Neutrophil (primary cell): Measurements from ENCODE around the gene RAMP2.

ENCODE experiments used
- H3K27ac ChIP-seq: fragments of 200-600 bp; sonication (generic); 2 replicates; pipeline ENCODE4 v1.5.1; 2016; ENCODE audit warnings: mild to moderate bottlenecking, moderate library complexity
- H3K27me3 ChIP-seq: fragments of 200-600 bp; sonication (generic); 2 replicates; pipeline ENCODE4 v1.6.0; 2016; ENCODE audit warnings: mild to moderate bottlenecking
- H3K36me3 ChIP-seq: fragments of 200-600 bp; sonication (generic); 2 replicates; pipeline ENCODE4 v1.5.1; 2017
- H3K4me1 ChIP-seq, 2 experiments: fragments of 200-600 bp in 1 of 2; sonication (generic) in 1 of 2; 1 replicate in 1 of 2; 2 replicates in 1 of 2; pipeline versions ENCODE4 v1.5.1 to v1.6.1; 2013 to 2016; ENCODE audit warnings: low read depth in 1 of 2, low read length in 1 of 2, mild to moderate bottlenecking in 1 of 2, moderate library complexity in 1 of 2; ENCODE audit not compliant: control insufficient read depth in 1 of 2, insufficient read depth in 1 of 2
- H3K4me3 ChIP-seq, 2 experiments: fragments of 200-600 bp in 1 of 2; sonication (generic) in 1 of 2; 1 replicate in 1 of 2; 2 replicates in 1 of 2; pipeline ENCODE4 v1.5.1; 2013 to 2016; ENCODE audit warnings: low read depth in 1 of 2, low read length in 1 of 2, mild to moderate bottlenecking in 1 of 2, moderate library complexity in 1 of 2
- H3K9me3 ChIP-seq: fragments of 200-600 bp; sonication (generic); 2 replicates; pipeline ENCODE4 v1.5.1; 2016
- CTCF ChIP-seq: fragments of 200-600 bp; sonication (generic); IDR thresholded peaks from 2 replicates; pipeline ENCODE4 v1.5.1; 2016; ENCODE audit warnings: antibody characterized with exemption

Gene RAMP2

GRCh38 chr17:42791948-42792347 lies 30.9 kb downstream of the RAMP2 start:
- Histone ChIP-seq H3K27me3 (peaks cover 58% of the 10 kb centered on the region), H3K9me3 (no peaks in the 10 kb centered on the region), H3K36me3 (no peaks in the 10 kb centered on the region), H3K4me1 (no peaks in the 10 kb centered on the region), H3K27ac (no peak overlapping the region), H3K4me3 (no peak overlapping the region)
- TF ChIP-seq CTCF = no peak

- TF ChIP-seq CTCF = no peak
- H3K4me1 ChIP-seq = peaks cover 0 to under 1% of the 10 kb centered on the region in 2 experiments
- peaks cover 52% of the 10 kb centered on the region for H3K27me3 ChIP-seq
- H3K36me3 ChIP-seq = no peaks in the 10 kb centered on the region
- no peak overlapping the region for H3K27ac ChIP-seq
- no peak overlapping the region for H3K4me3 ChIP-seq
- no peaks in the 10 kb centered on the region for H3K9me3 ChIP-seq
Measured at GRCh38 chr17:42792545-42792944, 31.5 kb downstream of the RAMP2 start.

- Histone ChIP-seq H3K36me3 (no peaks in the 10 kb centered on the region), H3K4me1 (peaks cover 13% of the 10 kb centered on the region in 2 experiments), H3K27me3 (peaks cover 28% of the 10 kb centered on the region), H3K27ac (no peak overlapping the region), H3K4me3 (no peak overlapping the region), H3K9me3 (no peaks in the 10 kb centered on the region)
- TF ChIP-seq CTCF = no peak
Measured at GRCh38 chr17:42795061-42795460, 34.0 kb downstream of the RAMP2 start.

GRCh38 chr17:42795465-42795864 lies 34.4 kb downstream of the RAMP2 start:
- Histone ChIP-seq H3K27ac (no peak overlapping the region), H3K36me3 (no peaks in the 10 kb centered on the region), H3K4me3 (no peak overlapping the region), H3K4me1 (peaks cover 13% of the 10 kb centered on the region in 2 experiments), H3K27me3 (peaks cover 28% of the 10 kb centered on the region), H3K9me3 (no peaks in the 10 kb centered on the region)
- no peak for TF ChIP-seq CTCF

GRCh38 chr17:42796066-42796758 lies 35.2 kb downstream of the RAMP2 start:
- H3K27me3 ChIP-seq = peaks cover 21% of the 10 kb centered on the region
- H3K9me3 ChIP-seq = no peaks in the 10 kb centered on the region
- no peak overlapping the region for H3K27ac ChIP-seq
- no peaks in the 10 kb centered on the region for H3K36me3 ChIP-seq
- TF ChIP-seq CTCF = no peak
- H3K4me3 ChIP-seq = no peak overlapping the region
- H3K4me1 ChIP-seq = peaks cover 13% of the 10 kb centered on the region in 2 experiments
